HG03342 (cell line): ENCODE results near the gene CLDN7.

ENCODE experiments used
- ATAC-seq: cut with Tn5 transposase; IDR thresholded peaks from one replicate; pipeline ENCODE4 v1.9.1; 2021; ENCODE audit warnings: mild to moderate bottlenecking, moderate library complexity; ENCODE audit not compliant: unreplicated experiment

CLDN7 gene

GRCh38 chr17:7221278-7222092 lies 40.8 kb downstream of the CLDN7 start:
- no peak for ATAC-seq

- ATAC-seq = no peak
Observed at GRCh38 chr17:7220593-7221277, 41.5 kb downstream of the CLDN7 start.

- ATAC-seq = peak; percentile 52
Observed at GRCh38 chr17:7219812-7220592, 42.3 kb downstream of the CLDN7 start, which contains the start of the genes ACADVL and DLG4. ACADVL (plus strand) TSS chr17:7219938; CDS start chr17:7219985, 47 bp downstream. DLG4 (minus strand) TSS chr17:7219836.

- ATAC-seq = no peak
Observed at GRCh38 chr17:7219229-7219811, 43.0 kb downstream of the CLDN7 start.

- ATAC-seq = no peak
Observed at GRCh38 chr17:7218758-7219157, 43.5 kb downstream of the CLDN7 start.

- ATAC-seq = no peak
Observed at GRCh38 chr17:7218166-7218565, 44.1 kb downstream of the CLDN7 start.

- ATAC-seq = no peak
Observed at GRCh38 chr17:7217113-7217987, 44.9 kb downstream of the CLDN7 start.

GRCh38 chr17:7216242-7217112 lies 45.8 kb downstream of the CLDN7 start:
- ATAC-seq = no peak

- no peak for ATAC-seq
Observed at GRCh38 chr17:7215652-7216180, 46.6 kb downstream of the CLDN7 start.

- no peak for ATAC-seq
Observed at GRCh38 chr17:7215136-7215638, 47.1 kb downstream of the CLDN7 start.

- peak; percentile 72 for ATAC-seq
Observed at GRCh38 chr17:7214300-7215135, 47.8 kb downstream of the CLDN7 start.

GRCh38 chr17:7213895-7214299 lies 48.4 kb downstream of the CLDN7 start:
- peak; percentile 4 for ATAC-seq

- no peak for ATAC-seq
Observed at GRCh38 chr17:7211491-7212273, 50.6 kb downstream of the CLDN7 start.
